ENCODE data around the gene TTC34.

GRCh38 chr1:2820731-2821372 is 19.4 kb upstream of the TTC34 start:
- TF ChIP-seq POLR2A (IDR thresholded peaks at IDR 0.05) = no peak
- TF ChIP-seq, protein P1, sequence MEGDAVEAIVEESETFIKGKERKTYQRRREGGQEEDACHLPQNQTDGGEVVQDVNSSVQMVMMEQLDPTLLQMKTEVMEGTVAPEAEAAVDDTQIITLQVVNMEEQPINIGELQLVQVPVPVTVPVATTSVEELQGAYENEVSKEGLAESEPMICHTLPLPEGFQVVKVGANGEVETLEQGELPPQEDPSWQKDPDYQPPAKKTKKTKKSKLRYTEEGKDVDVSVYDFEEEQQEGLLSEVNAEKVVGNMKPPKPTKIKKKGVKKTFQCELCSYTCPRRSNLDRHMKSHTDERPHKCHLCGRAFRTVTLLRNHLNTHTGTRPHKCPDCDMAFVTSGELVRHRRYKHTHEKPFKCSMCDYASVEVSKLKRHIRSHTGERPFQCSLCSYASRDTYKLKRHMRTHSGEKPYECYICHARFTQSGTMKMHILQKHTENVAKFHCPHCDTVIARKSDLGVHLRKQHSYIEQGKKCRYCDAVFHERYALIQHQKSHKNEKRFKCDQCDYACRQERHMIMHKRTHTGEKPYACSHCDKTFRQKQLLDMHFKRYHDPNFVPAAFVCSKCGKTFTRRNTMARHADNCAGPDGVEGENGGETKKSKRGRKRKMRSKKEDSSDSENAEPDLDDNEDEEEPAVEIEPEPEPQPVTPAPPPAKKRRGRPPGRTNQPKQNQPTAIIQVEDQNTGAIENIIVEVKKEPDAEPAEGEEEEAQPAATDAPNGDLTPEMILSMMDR (IDR thresholded peaks at IDR 0.05) = no peak
